ENCODE results near the gene BTNL2. TPM values are rescaled to one million over a fixed set of nuclear protein-coding genes. Genes with fewer than 3 reads are reported as not detected.

The BTNL2 gene
- total RNA-seq, 1 donor from 2014 or later = not detected

DNA sequence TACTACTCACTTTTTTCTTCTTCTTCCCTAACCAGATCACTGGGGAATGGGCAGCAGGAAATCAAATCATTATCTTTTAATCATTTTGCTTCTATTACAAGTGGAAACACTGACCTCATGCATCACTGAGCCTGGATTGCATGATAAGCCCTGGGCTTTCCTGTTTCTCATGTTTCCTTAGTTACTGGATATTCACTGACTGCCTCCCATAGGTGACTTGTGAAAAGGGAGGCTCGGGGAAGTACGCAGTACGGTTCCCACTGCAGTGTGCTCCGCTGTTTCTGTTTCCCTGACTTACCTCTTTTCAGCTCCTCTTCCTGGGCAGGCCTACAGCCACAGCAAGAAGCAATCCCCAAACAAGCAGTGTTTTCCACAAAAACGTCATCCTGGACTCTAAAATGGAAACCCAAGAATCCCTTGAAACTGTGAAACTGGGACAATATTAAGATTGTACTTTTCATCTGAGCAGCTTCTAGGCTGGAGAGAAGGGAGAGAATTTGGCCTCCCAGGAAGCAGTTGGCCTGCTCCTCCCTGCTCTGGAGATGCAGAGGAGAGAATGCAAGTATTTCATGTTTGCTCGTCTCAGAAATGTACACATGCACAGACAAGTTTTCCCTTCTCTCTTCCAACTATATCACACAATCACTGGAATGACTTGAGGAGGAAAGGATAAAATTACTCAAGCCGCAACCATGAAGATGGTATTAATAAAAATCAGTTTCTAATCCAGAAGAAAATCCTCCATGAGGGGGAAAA is 13.1 kb downstream of the BTNL2 start:
- H3K27ac ChIP-seq (ENCODE audit: low read depth, low read length) = no peak overlapping the region
- H3K4me1 ChIP-seq (ENCODE audit: insufficient read depth, low read length) = no peaks in the 10 kb centered on the region
- FAIRE-seq (no peak), DNase-seq (ENCODE audit: low read depth) (no peak)
- Mint-ChIP-seq H3K27ac (ENCODE audit: unreplicated experiment) (no peak overlapping the region), H3K9me3 (ENCODE audit: unreplicated experiment) (no peaks in the 10 kb centered on the region), H3K36me3 (ENCODE audit: low read depth, unreplicated experiment) (no peaks in the 10 kb centered on the region), H3K27me3 (ENCODE audit: low read depth, unreplicated experiment) (peaks cover 4% of the 10 kb centered on the region), H3K4me3 (ENCODE audit: unreplicated experiment) (no peak overlapping the region), H3K4me1 (ENCODE audit: low read depth, unreplicated experiment) (peaks cover 6% of the 10 kb centered on the region)
- no peak overlapping the region for H3K4me2 ChIP-seq (ENCODE audit: low read length)
- no peaks in the 10 kb centered on the region for H3K36me3 ChIP-seq (ENCODE audit: insufficient read depth, low read length)
- no peaks in the 10 kb centered on the region for H3K27me3 ChIP-seq (ENCODE audit: insufficient read depth, low read length)
- H3K4me3 ChIP-seq (ENCODE audit: insufficient read depth, low read depth, low read length) = no peak overlapping the region
- TF ChIP-seq, protein P1, sequence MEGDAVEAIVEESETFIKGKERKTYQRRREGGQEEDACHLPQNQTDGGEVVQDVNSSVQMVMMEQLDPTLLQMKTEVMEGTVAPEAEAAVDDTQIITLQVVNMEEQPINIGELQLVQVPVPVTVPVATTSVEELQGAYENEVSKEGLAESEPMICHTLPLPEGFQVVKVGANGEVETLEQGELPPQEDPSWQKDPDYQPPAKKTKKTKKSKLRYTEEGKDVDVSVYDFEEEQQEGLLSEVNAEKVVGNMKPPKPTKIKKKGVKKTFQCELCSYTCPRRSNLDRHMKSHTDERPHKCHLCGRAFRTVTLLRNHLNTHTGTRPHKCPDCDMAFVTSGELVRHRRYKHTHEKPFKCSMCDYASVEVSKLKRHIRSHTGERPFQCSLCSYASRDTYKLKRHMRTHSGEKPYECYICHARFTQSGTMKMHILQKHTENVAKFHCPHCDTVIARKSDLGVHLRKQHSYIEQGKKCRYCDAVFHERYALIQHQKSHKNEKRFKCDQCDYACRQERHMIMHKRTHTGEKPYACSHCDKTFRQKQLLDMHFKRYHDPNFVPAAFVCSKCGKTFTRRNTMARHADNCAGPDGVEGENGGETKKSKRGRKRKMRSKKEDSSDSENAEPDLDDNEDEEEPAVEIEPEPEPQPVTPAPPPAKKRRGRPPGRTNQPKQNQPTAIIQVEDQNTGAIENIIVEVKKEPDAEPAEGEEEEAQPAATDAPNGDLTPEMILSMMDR (IDR thresholded peaks at IDR 0.05; ENCODE audit: insufficient read depth, low read depth, low read length) = no peak
- TF ChIP-seq EZH2 (IDR thresholded peaks at IDR 0.05; ENCODE audit: insufficient read depth, low read length) = no peak
- H3K79me2 ChIP-seq (ENCODE audit: insufficient read depth, low read length) = no peaks in the 10 kb centered on the region
- H2AFZ ChIP-seq (ENCODE audit: low read depth, low read length) = no peak overlapping the region
- H3K9ac ChIP-seq (ENCODE audit: low read length) = no peak overlapping the region
- H4K20me1 ChIP-seq (ENCODE audit: insufficient read depth, low read length) = no peaks in the 10 kb centered on the region
- H3K9me3 ChIP-seq (ENCODE audit: insufficient read depth, low read depth, low read length) = no peaks in the 10 kb centered on the region

DNA sequence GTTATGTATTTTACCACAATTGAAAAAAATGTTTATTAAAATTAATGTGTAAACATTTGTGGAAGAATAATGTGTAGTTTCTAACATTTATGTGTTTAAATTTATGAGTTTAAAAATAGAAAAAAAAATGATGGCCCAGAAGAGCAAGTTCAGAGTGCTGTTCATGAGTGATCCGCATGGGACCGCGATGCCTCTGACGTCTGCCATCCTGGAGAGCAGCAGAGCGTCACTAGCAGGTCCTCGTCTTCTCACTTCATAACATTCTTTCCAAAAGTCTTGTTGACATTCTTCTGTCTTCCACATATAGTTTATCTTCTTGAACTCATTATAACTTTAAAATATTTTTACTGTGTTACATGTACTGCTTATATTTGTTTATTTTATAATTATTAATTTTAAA is 15.5 kb downstream of the BTNL2 start:
- no peak for TF ChIP-seq EZH2 (IDR thresholded peaks at IDR 0.05; ENCODE audit: insufficient read depth, low read length)
- TF ChIP-seq, protein P1 (IDR thresholded peaks at IDR 0.05; ENCODE audit: insufficient read depth, low read depth, low read length) = no peak
- H3K4me1 Mint-ChIP-seq (ENCODE audit: low read depth, unreplicated experiment) = peaks cover 2% of the 10 kb centered on the region
- no peak for FAIRE-seq

More for the DNA sequence above, 15.5 kb downstream of the BTNL2 start:
- no peaks in the 10 kb centered on the region for H3K4me1 ChIP-seq (ENCODE audit: insufficient read depth, low read length)
- H3K9ac ChIP-seq (ENCODE audit: low read length) = no peak overlapping the region
- H3K4me3 ChIP-seq (ENCODE audit: insufficient read depth, low read depth, low read length) = no peak overlapping the region
- H3K27me3 Mint-ChIP-seq (ENCODE audit: low read depth, unreplicated experiment) = peaks cover 10% of the 10 kb centered on the region
- no peaks in the 10 kb centered on the region for H4K20me1 ChIP-seq (ENCODE audit: insufficient read depth, low read length)
- no peak overlapping the region for H3K27ac Mint-ChIP-seq (ENCODE audit: unreplicated experiment)
- H3K27me3 ChIP-seq (ENCODE audit: insufficient read depth, low read length) = no peaks in the 10 kb centered on the region
- DNase-seq (ENCODE audit: low read depth) = no peak
- H3K36me3 ChIP-seq (ENCODE audit: insufficient read depth, low read length) = no peaks in the 10 kb centered on the region
- H2AFZ ChIP-seq (ENCODE audit: low read depth, low read length) = no peak overlapping the region
- H3K4me2 ChIP-seq (ENCODE audit: low read length) = no peak overlapping the region
- H3K4me3 Mint-ChIP-seq (ENCODE audit: unreplicated experiment) = no peak overlapping the region
- H3K27ac ChIP-seq (ENCODE audit: low read depth, low read length) = no peak overlapping the region
- H3K36me3 Mint-ChIP-seq (ENCODE audit: low read depth, unreplicated experiment) = peaks cover 1% of the 10 kb centered on the region
- no peaks in the 10 kb centered on the region for H3K79me2 ChIP-seq (ENCODE audit: insufficient read depth, low read length)
- H3K9me3 Mint-ChIP-seq (ENCODE audit: unreplicated experiment) = no peaks in the 10 kb centered on the region
- no peaks in the 10 kb centered on the region for H3K9me3 ChIP-seq (ENCODE audit: insufficient read depth, low read depth, low read length)
